H1 (cell line): ENCODE data around the gene PAX6. TPM values are rescaled to one million over a fixed set of nuclear protein-coding genes. Genes with fewer than 3 reads are reported as not detected.

Experiments
- CTCF ChIA-PET: fragments of 300-600 bp; sonication (Branson Sonifier 250); formaldehyde crosslinking; loops from one replicate; lab custom pipeline; 2021; ENCODE audit not compliant: partially characterized antibody; lab: Charles Lee
- POLR2A ChIA-PET: fragments of 300-600 bp; sonication (Branson Sonifier 250); formaldehyde crosslinking; loops from one replicate; lab custom pipeline; 2021; ENCODE audit warnings: inconsistent platforms; ENCODE audit not compliant: partially characterized antibody; lab: Charles Lee
- DNase-seq, 2 experiments: peaks; one replicate each; pipeline versions ENCODE4 v3.0.0 to v3.0.0-alpha.2; 2010 to 2022; ENCODE audit warnings: low spot score in 2 of 2, low read depth in 1 of 2, mixed read lengths in 1 of 2
- FAIRE-seq: peaks from 2 replicates; lab custom pipeline; 2011; peaks lifted over from hg19 to GRCh38; lab: Jason Lieb, UNC
- H2AFZ ChIP-seq: 2 replicates; pipeline ENCODE4 v1.8.1; 2012; ENCODE audit warnings: low read length, inconsistent platforms
- H2AK5ac ChIP-seq: 2 replicates; pipeline ENCODE4 v1.6.1; 2013; ENCODE audit warnings: low read depth, low read length
- H2BK120ac ChIP-seq: replicated peaks from 2 replicates; pipeline ENCODE3; 2013; ENCODE audit warnings: low read depth, low read length, inconsistent platforms
- H2BK12ac ChIP-seq: 2 replicates; pipeline ENCODE4 v1.6.1; 2013; ENCODE audit warnings: low read depth, low read length
- H2BK15ac ChIP-seq: 2 replicates; pipeline ENCODE4 v1.6.1; 2013; ENCODE audit warnings: low read length
- H2BK20ac ChIP-seq: 2 replicates; pipeline ENCODE4 v1.6.1; 2013; ENCODE audit warnings: low read length
- H2BK5ac ChIP-seq: 2 replicates; pipeline ENCODE4 v1.6.1; 2013; ENCODE audit warnings: low read depth, low read length
- H3K14ac ChIP-seq: 2 replicates; pipeline ENCODE4 v1.6.1; 2013; ENCODE audit warnings: inconsistent platforms; ENCODE audit not compliant: insufficient read length
- H3K18ac ChIP-seq: 2 replicates; pipeline ENCODE4 v1.6.1; 2013; ENCODE audit warnings: low read length; ENCODE audit errors: extremely low read depth
- H3K23ac ChIP-seq: 2 replicates; pipeline ENCODE4 v1.6.1; 2013; ENCODE audit warnings: inconsistent platforms; ENCODE audit not compliant: insufficient read length
- H3K23me2 ChIP-seq: 2 replicates; pipeline ENCODE4 v1.6.1; 2013; ENCODE audit warnings: low read depth, low read length
- H3K27ac ChIP-seq: 2 replicates; pipeline ENCODE4 v1.6.1; 2011; ENCODE audit warnings: low read depth, low read length, inconsistent platforms
- H3K27me3 ChIP-seq, 4 experiments: replicated peaks in 1 of 4; 1 replicate in 1 of 4; 2 replicates in 3 of 4; pipeline versions ENCODE4 v1.6.1 to v1.8.1; 2011 to 2013; ENCODE audit warnings: low read length in 3 of 4, mild to moderate bottlenecking in 3 of 4, inconsistent platforms in 2 of 4, mixed read lengths in 2 of 4, moderate library complexity in 1 of 4; ENCODE audit not compliant: control insufficient read depth in 3 of 4, insufficient read depth in 3 of 4; ENCODE audit errors: extremely low read depth in 1 of 4
- H3K36me3 ChIP-seq, 4 experiments: 2 replicates each; pipeline versions ENCODE4 v1.6.1 to v1.8.1; 2011 to 2013; ENCODE audit warnings: mild to moderate bottlenecking in 4 of 4, low read length in 3 of 4, moderate library complexity in 2 of 4, control low read depth in 1 of 4, inconsistent platforms in 1 of 4; ENCODE audit not compliant: insufficient read depth in 4 of 4, control insufficient read depth in 2 of 4
- H3K4ac ChIP-seq: replicated peaks from 2 replicates; pipeline ENCODE3; 2013; ENCODE audit warnings: low read length, low read depth, mixed read lengths, inconsistent platforms; ENCODE audit not compliant: insufficient read length
- H3K4me1 ChIP-seq, 4 experiments: replicated peaks in 1 of 4; 1 replicate in 1 of 4; 2 replicates in 3 of 4; pipeline versions ENCODE4 v1.6.1 to v1.8.1; 2011 to 2013; ENCODE audit warnings: low read length in 3 of 4, inconsistent platforms in 2 of 4, mixed read lengths in 1 of 4; ENCODE audit not compliant: insufficient read depth in 4 of 4, control insufficient read depth in 3 of 4
- H3K4me2 ChIP-seq, 2 experiments: 2 replicates each; pipeline versions ENCODE4 v1.6.1 to v1.8.1; 2011 to 2013; ENCODE audit warnings: low read depth in 2 of 2, low read length in 2 of 2, control low read depth in 1 of 2, inconsistent platforms in 1 of 2, mild to moderate bottlenecking in 1 of 2; ENCODE audit not compliant: insufficient read depth in 1 of 2
- H3K4me3 ChIP-seq, 4 experiments: fragments of 200-600, 300-600 bp in 1 of 4; sonication (generic), shearing (Covaris generic), sonication (Bioruptor Twin) in 1 of 4; 2 replicates each; pipeline versions ENCODE4 v1.5.1 to v1.8.1; 2011 to 2016; ENCODE audit warnings: low read length in 4 of 4, low read depth in 3 of 4, control low read depth in 2 of 4, inconsistent platforms in 2 of 4, mild to moderate bottlenecking in 2 of 4, mixed read lengths in 1 of 4, moderate library complexity in 1 of 4; ENCODE audit not compliant: insufficient read depth in 2 of 4; ENCODE audit errors: extremely low read depth in 1 of 4
- H3K56ac ChIP-seq: replicated peaks from 2 replicates; pipeline ENCODE3; 2013; ENCODE audit warnings: low read depth, mild to moderate bottlenecking, mixed read lengths, low read length, inconsistent platforms; ENCODE audit not compliant: insufficient read length
- H3K79me1 ChIP-seq: 2 replicates; pipeline ENCODE4 v1.6.1; 2013; ENCODE audit warnings: low read depth, low read length, control low read depth
- H3K79me2 ChIP-seq, 2 experiments: 2 replicates each; pipeline versions ENCODE4 v1.6.1 to v1.8.1; 2012 to 2013; ENCODE audit warnings: low read length in 2 of 2, mild to moderate bottlenecking in 2 of 2, inconsistent platforms in 1 of 2; ENCODE audit not compliant: insufficient read depth in 2 of 2, control insufficient read depth in 1 of 2
- H3K9ac ChIP-seq, 4 experiments: replicated peaks in 1 of 4; 1 replicate in 1 of 4; 2 replicates in 3 of 4; pipeline versions ENCODE4 v1.6.1 to v1.8.1; 2011 to 2013; ENCODE audit warnings: low read depth in 3 of 4, low read length in 3 of 4, control low read depth in 2 of 4, mild to moderate bottlenecking in 2 of 4, moderate library complexity in 2 of 4, inconsistent platforms in 1 of 4; ENCODE audit errors: extremely low read depth in 1 of 4
- H3K9me3 ChIP-seq, 2 experiments: 2 replicates each; pipeline versions ENCODE4 v1.6.1 to v1.8.1; 2012 to 2013; ENCODE audit warnings: mild to moderate bottlenecking in 2 of 2, moderate library complexity in 2 of 2, control low read depth in 1 of 2, inconsistent platforms in 1 of 2, low read depth in 1 of 2, low read length in 1 of 2, mixed read lengths in 1 of 2; ENCODE audit not compliant: insufficient read depth in 2 of 2
- H4K20me1 ChIP-seq, 2 experiments: replicated peaks in 1 of 2; 2 replicates each; pipeline versions ENCODE3 to v1.8.1; 2011 to 2013; ENCODE audit warnings: inconsistent platforms in 2 of 2, low read length in 2 of 2, mild to moderate bottlenecking in 1 of 2; ENCODE audit not compliant: insufficient read depth in 2 of 2, control insufficient read depth in 1 of 2
- H4K5ac ChIP-seq: 2 replicates; pipeline ENCODE4 v1.6.1; 2013; ENCODE audit warnings: low read length, low read depth, mixed read lengths, inconsistent platforms; ENCODE audit not compliant: insufficient read length
- H4K8ac ChIP-seq: 2 replicates; pipeline ENCODE4 v1.8.0; 2013; ENCODE audit warnings: mild to moderate bottlenecking, moderate library complexity, low read length, inconsistent platforms; ENCODE audit not compliant: insufficient read depth; ENCODE audit errors: extremely low read depth
- H4K91ac ChIP-seq: replicated peaks from 2 replicates; pipeline ENCODE3; 2013; ENCODE audit warnings: low read length, mixed read lengths, inconsistent platforms; ENCODE audit not compliant: insufficient read length
- ATF3 ChIP-seq: IDR thresholded peaks from 2 replicates; pipeline ENCODE4 v1.6.1; 2011; ENCODE audit warnings: low read depth, mild to moderate bottlenecking, low read length; ENCODE audit not compliant: insufficient read depth
- E2F6 ChIP-seq: IDR thresholded peaks from 2 replicates; pipeline ENCODE4 v1.6.1; 2012; ENCODE audit warnings: inconsistent platforms
- EZH2 ChIP-seq: fragments of 200-600 bp; sonication (generic); IDR thresholded peaks from 2 replicates; pipeline ENCODE4 v1.7.1; 2012; ENCODE audit warnings: low read depth, mild to moderate bottlenecking, moderate library complexity, low read length, inconsistent platforms; ENCODE audit not compliant: severe bottlenecking
- GTF2F1 ChIP-seq: IDR thresholded peaks from 2 replicates; pipeline ENCODE4 v1.6.1; 2012; ENCODE audit warnings: low read depth, low read length, improper control_type of control experiment, borderline replicate concordance
- KDM5A ChIP-seq: fragments of 200-600 bp; IDR thresholded peaks from 2 replicates; pipeline ENCODE4 v1.7.1; 2012; ENCODE audit warnings: mild to moderate bottlenecking, low read length, inconsistent platforms, mixed read lengths
- MAX ChIP-seq: IDR thresholded peaks from 2 replicates; pipeline ENCODE4 v1.6.1; 2012; ENCODE audit warnings: inconsistent platforms
- RNF2 ChIP-seq: fragments of 200-900, 300-1000 bp; sonication (generic); IDR thresholded peaks from 2 replicates; pipeline ENCODE4 v1.7.1; 2016; ENCODE audit warnings: borderline replicate concordance, low read depth, mild to moderate bottlenecking, antibody characterized with exemption, low read length; ENCODE audit not compliant: poor library complexity, severe bottlenecking; ENCODE audit errors: missing control alignments
- WGBS, 2 experiments: shearing (Covaris generic) in 1 of 2; methylation state at CpG; one replicate each; pipeline versions ENCODE4 v1.1.6 to v1.1.7; 2013 to 2015; ENCODE audit warnings: low lambda C conversion rate in 2 of 2, mixed read lengths in 2 of 2, inconsistent platforms in 1 of 2, low coverage in 1 of 2, missing lambda C conversion rate in 1 of 2; ENCODE audit not compliant: insufficient replicate concordance in 2 of 2, insufficient coverage in 1 of 2, insufficient read length in 1 of 2; ENCODE audit errors: extremely low coverage in 1 of 2, missing lambda C conversion rate in 1 of 2; 5-methylcytosine and 5-hydroxymethylcytosine counted together
- polyA plus RNA-seq, 7 experiments: library from polyadenylated mRNA; depleted of rRNA in 3 of 7; stranded (reverse) in 5 of 7; unstranded in 2 of 7; fragments of >200 nt in 5 of 7; fragments of 200-250 nt in 2 of 7; gene quantifications; 1 replicate in 5 of 7; 2 replicates in 1 of 7; 4 replicates in 1 of 7; pipeline versions ENCODE4 v1.2.1 to v1.2.3, GENCODE V29; 2011 to 2013; ENCODE audit warnings: missing spikeins in 2 of 7, mixed read lengths in 2 of 7
- total RNA-seq: library from RNA; stranded (reverse); fragmentation: NEBNext Ultra II Directional; extraction: Animal tissue kit (Norgen Biotek cat#: 25700); gene quantifications from 2 replicates; pipeline ENCODE4 v1.2.1, GENCODE V29; 2021

PAX6 gene
- total and polyA plus RNA-seq, 2 of the 8 experiments (the other 6 are each of a cell fraction or from before 2014, with no cell fraction given), result 0.30 to 0.65 TPM

- no peak overlapping the region for H3K23ac ChIP-seq
- no peak overlapping the region for H3K56ac ChIP-seq
- H4K91ac ChIP-seq, result no peak overlapping the region
- no peaks in the 10 kb centered on the region for H3K79me1 ChIP-seq
- peaks cover 49 to 59% (median 55%) of the 10 kb centered on the region in 4 experiments for H3K27me3 ChIP-seq
- H3K9ac ChIP-seq, result no peak overlapping the region
- H3K9me3 ChIP-seq, result no peaks in the 10 kb centered on the region
- ChIA-PET CTCF (interaction anchor here (1.0 to 1.7 kb wide), 3 partner anchors 39 to 554 kb away, joined by 4 to 7 read pairs (median 4); no protein-coding TSS in a partner anchor), POLR2A (no interaction called here)
- no peak for DNase-seq
- H2AFZ ChIP-seq, result no peak overlapping the region
- peak overlapping the region; percentile 26; the same call in 1 of the 2 replicates for H4K8ac ChIP-seq
- no peak for FAIRE-seq
- H2BK5ac ChIP-seq, result no peak overlapping the region
- peak overlapping the region in 3 of 4 experiments; percentile 15 to 62 (median 18); a peak in 3 of 8 replicates for H3K4me3 ChIP-seq
- H3K4me2 ChIP-seq, result peak overlapping the region; percentile 97 to 99; a peak in 2 of 4 replicates
- H3K23me2 ChIP-seq, result peaks cover 7% of the 10 kb centered on the region; the same call in 1 of the 2 replicates
- H2BK20ac ChIP-seq, result no peak overlapping the region
- no peak overlapping the region for H4K5ac ChIP-seq
- H3K27ac ChIP-seq, result no peak overlapping the region
- H2BK120ac ChIP-seq, result no peak overlapping the region
- H3K4me1 ChIP-seq, result peaks cover 14 to 22% (median 16%) of the 10 kb centered on the region in 4 experiments
- H2AK5ac ChIP-seq, result no peak overlapping the region
- no peak overlapping the region for H3K4ac ChIP-seq
- 29% methylated on average over 22 of the region's 22 CpGs; no CpG with 5 or more reads in 1 of the 2 experiments for WGBS, 2 experiments
- no peaks in the 10 kb centered on the region for H3K79me2 ChIP-seq
- peaks cover 0 to 9% of the 10 kb centered on the region in 2 experiments for H4K20me1 ChIP-seq
- H3K18ac ChIP-seq, result no peak overlapping the region
- no peak overlapping the region for H2BK12ac ChIP-seq
- H3K36me3 ChIP-seq, result no peaks in the 10 kb centered on the region; a peak in 1 of 8 replicates
- H3K14ac ChIP-seq, result no peak overlapping the region
- no peak overlapping the region for H2BK15ac ChIP-seq
- TF ChIP-seq ATF3, result no peak
- TF ChIP-seq KDM5A, result no peak
- no peak for TF ChIP-seq E2F6
- TF ChIP-seq EZH2, result no peak
- no peak for TF ChIP-seq RNF2
- TF ChIP-seq GTF2F1, result no peak
- no peak for TF ChIP-seq MAX
Measured at GRCh38 chr11:31795706-31796498, 15.2 kb downstream of the PAX6 start.
